ENCODE results near the gene CPTP.
"Not testable (repeated sequence)": the region's sequence is repeated elsewhere in the genome, so short reads cannot be mapped to it uniquely, and the experiment has no call there.

CPTP gene

GRCh38 chr1:1306661-1307260, 17.8 kb upstream of the CPTP start:
- no peak for DNase-seq (ENCODE audit: low read depth)

GRCh38 chr1:1307261-1307922, 17.2 kb upstream of the CPTP start:
- no peak for DNase-seq (ENCODE audit: low read depth)

GRCh38 chr1:1307923-1308755, 16.5 kb upstream of the CPTP start, which contains the start of the genes ACAP3 and PUSL1:
Gene ACAP3 (minus strand): TSS chr1:1307930. CDS start chr1:1307815, 115 bp downstream.
Gene PUSL1 (plus strand): TSS chr1:1308597. CDS start chr1:1308644, 47 bp downstream.
- DNase-seq (ENCODE audit: low read depth): peak; percentile 64

- DNase-seq (ENCODE audit: low read depth): no peak
Observed at GRCh38 chr1:1308756-1309250, 15.8 kb upstream of the CPTP start.

- no peak for DNase-seq (ENCODE audit: low read depth)
Observed at GRCh38 chr1:1309251-1310108, 15.1 kb upstream of the CPTP start.

GRCh38 chr1:1310109-1310385, 14.6 kb upstream of the CPTP start:
- DNase-seq (ENCODE audit: low read depth): no peak

GRCh38 chr1:1310476-1311053, 14.0 kb upstream of the CPTP start:
- no peak for DNase-seq (ENCODE audit: low read depth)

GRCh38 chr1:1311107-1312104, 13.2 kb upstream of the CPTP start:
- no peak for DNase-seq (ENCODE audit: low read depth)

GRCh38 chr1:1312450-1313314, 11.9 kb upstream of the CPTP start:
- no peak for DNase-seq (ENCODE audit: low read depth)

GRCh38 chr1:1313500-1314236, 10.9 kb upstream of the CPTP start:
- DNase-seq (ENCODE audit: low read depth): no peak

GRCh38 chr1:1314237-1314586, 10.4 kb upstream of the CPTP start:
- DNase-seq (ENCODE audit: low read depth): no peak

- no peak for DNase-seq (ENCODE audit: low read depth)
Observed at GRCh38 chr1:1314678-1315335, 9.8 kb upstream of the CPTP start.

GRCh38 chr1:1315435-1315954, 9.1 kb upstream of the CPTP start:
- no peak for DNase-seq (ENCODE audit: low read depth)

- not testable (repeated sequence) for DNase-seq (ENCODE audit: low read depth)
Observed at GRCh38 chr1:1316199-1316598, 8.4 kb upstream of the CPTP start.

- DNase-seq (ENCODE audit: low read depth): no peak
Observed at GRCh38 chr1:1317420-1317819, 7.2 kb upstream of the CPTP start.

GRCh38 chr1:1318131-1318652, 6.4 kb upstream of the CPTP start:
- no peak for DNase-seq (ENCODE audit: low read depth)

GRCh38 chr1:1318777-1319645, 5.6 kb upstream of the CPTP start:
- DNase-seq (ENCODE audit: low read depth): no peak

Measured in stimulated activated CD8-positive, alpha-beta memory T cell treated with anti-CD3 and anti-CD28 coated beads, Interleukin-7, amount 100 ng/mL, for 24 hours (primary cell).